GM12874 (cell line): ENCODE measurements around the gene KIAA0513.
A peak's percentile ranks its signal among the peaks of the same experiment; 100 is the strongest.

ENCODE experiments used
- CTCF ChIP-seq: IDR thresholded peaks from 2 replicates; pipeline ENCODE4 v1.5.1; 2011; ENCODE audit warnings: low read depth, mild to moderate bottlenecking, control low read depth, low read length, moderate library complexity; ENCODE audit not compliant: insufficient read depth

The KIAA0513 gene

GRCh38 chr16:85114909-85115567 is 87.4 kb downstream of the KIAA0513 start:
- TF ChIP-seq CTCF, result peak; percentile 96

- TF ChIP-seq CTCF, result no peak
Observed at GRCh38 chr16:85117418-85117817, 89.8 kb downstream of the KIAA0513 start.

- no peak for TF ChIP-seq CTCF
Observed at GRCh38 chr16:85120006-85120340, 92.4 kb downstream of the KIAA0513 start.

GRCh38 chr16:85123891-85124635 is 96.5 kb downstream of the KIAA0513 start:
- no peak for TF ChIP-seq CTCF

- no peak for TF ChIP-seq CTCF
Observed at GRCh38 chr16:85124636-85125346, 97.2 kb downstream of the KIAA0513 start.

GRCh38 chr16:85125570-85126393 is 98.2 kb downstream of the KIAA0513 start:
- TF ChIP-seq CTCF, result no peak

GRCh38 chr16:85126394-85126704 is 98.8 kb downstream of the KIAA0513 start:
- no peak for TF ChIP-seq CTCF
